Caco-2 (cell line): ENCODE results near the gene VEPH1. TPM values are rescaled to one million over a fixed set of nuclear protein-coding genes. Genes with fewer than 3 reads are reported as not detected.

Experiments
- BruUV-seq: library from RNA; stranded (reverse); fragments of 400-500 nt; replicated peaks from 2 replicates; lab custom pipeline; 2021; lab: Mats Ljungman, UMichigan
- CTCF ChIA-PET: fragments of 300-600 bp; sonication (Branson Sonifier 250); formaldehyde crosslinking; loops from one replicate; lab custom pipeline; 2022; ENCODE audit warnings: antibody characterized with exemption; lab: Charles Lee
- POLR2A ChIA-PET: fragments of 300-600 bp; sonication (Branson Sonifier 250); formaldehyde crosslinking; loops from one replicate; lab custom pipeline; 2022; ENCODE audit warnings: antibody characterized with exemption; lab: Charles Lee
- DNase-seq, 2 experiments: peaks; one replicate each; pipeline versions ENCODE4 v3.0.0 to v3.0.0-alpha.2; 2020 to 2022
- H3K27me3 ChIP-seq: replicated peaks from 2 replicates; pipeline ENCODE4 v1.6.0; 2011; ENCODE audit warnings: low read length; ENCODE audit not compliant: control insufficient read depth, insufficient read depth
- H3K36me3 ChIP-seq: 2 replicates; pipeline ENCODE4 v1.5.1; 2011; ENCODE audit warnings: low read length; ENCODE audit not compliant: control insufficient read depth, insufficient read depth
- H3K4me1 ChIP-seq: fragments of 250-450 bp; sonication (Bioruptor Pico); 2 replicates; pipeline ENCODE4 v1.5.1; 2020; ENCODE audit warnings: mild to moderate bottlenecking
- H3K4me3 ChIP-seq: 2 replicates; pipeline ENCODE4 v1.5.1; 2011; ENCODE audit warnings: low read depth, mild to moderate bottlenecking, control low read depth, low read length
- H3K9me3 ChIP-seq: fragments of 250-450 bp; sonication (Bioruptor Pico); 2 replicates; pipeline ENCODE4 v1.5.1; 2020; ENCODE audit warnings: mild to moderate bottlenecking, moderate library complexity
- H3K27ac Mint-ChIP-seq: one replicate; pipeline ENCODE4 v1.8.0; 2022; ENCODE audit warnings: mixed read lengths; ENCODE audit not compliant: unreplicated experiment
- H3K27me3 Mint-ChIP-seq: one replicate; pipeline ENCODE4 v1.8.0; 2022; ENCODE audit warnings: mixed read lengths; ENCODE audit not compliant: insufficient read depth, unreplicated experiment
- H3K36me3 Mint-ChIP-seq: one replicate; pipeline ENCODE4 v1.8.0; 2022; ENCODE audit warnings: mild to moderate bottlenecking, mixed read lengths; ENCODE audit not compliant: insufficient read depth, unreplicated experiment
- H3K4me1 Mint-ChIP-seq: one replicate; pipeline ENCODE4 v1.8.0; 2022; ENCODE audit warnings: low read depth, mixed read lengths; ENCODE audit not compliant: unreplicated experiment
- H3K4me3 Mint-ChIP-seq: one replicate; pipeline ENCODE4 v1.8.0; 2022; ENCODE audit warnings: mild to moderate bottlenecking, moderate library complexity, mixed read lengths; ENCODE audit not compliant: unreplicated experiment
- H3K9me3 Mint-ChIP-seq: one replicate; pipeline ENCODE4 v1.8.0; 2022; ENCODE audit warnings: mixed read lengths; ENCODE audit not compliant: unreplicated experiment
- intact Hi-C: fragments of 100-400 bp; cut with micrococcal nuclease; formaldehyde crosslinking; loops from one replicate; pipeline ENCODE4 v1.10.0; 2022; ENCODE audit not compliant: unreplicated experiment
- total RNA-seq: library from RNA; stranded (reverse); gene quantifications from 2 replicates; pipeline ENCODE4 v1.2.3, GENCODE V29; 2022
- TF ChIP-seq, protein P1 (sequence below), 2 experiments: fragments of 200-600 bp in 1 of 2; IDR thresholded peaks; 1 replicate in 1 of 2; 2 replicates in 1 of 2; pipeline versions ENCODE4 v1.5.1 to v1.8.0; 2011 to 2022; ENCODE audit warnings: antibody characterized with exemption in 1 of 2, control low read depth in 1 of 2, inconsistent platforms in 1 of 2, low read depth in 1 of 2, low read length in 1 of 2, mild to moderate bottlenecking in 1 of 2, moderate library complexity in 1 of 2; ENCODE audit not compliant: insufficient read depth in 1 of 2, severe bottlenecking in 1 of 2, unreplicated experiment in 1 of 2

VEPH1 gene
- total RNA-seq, 1 experiment from 2014 or later: 12.0 TPM

GRCh38 chr3:157249606-157250005 is 253.6 kb downstream of the VEPH1 start:
- intact Hi-C loops: no loop called here
- H3K4me3 Mint-ChIP-seq: no peak overlapping the region

GRCh38 chr3:157248590-157249422 is 254.4 kb downstream of the VEPH1 start:
- ChIA-PET CTCF (no interaction called here), POLR2A (no interaction called here)
- no peak overlapping the region for H3K4me3 ChIP-seq
- H3K27me3 ChIP-seq: no peaks in the 10 kb centered on the region
- no peaks in the 10 kb centered on the region for H3K9me3 ChIP-seq
- Mint-ChIP-seq H3K27me3 (peaks cover 16% of the 10 kb centered on the region), H3K4me1 (no peaks in the 10 kb centered on the region), H3K36me3 (no peaks in the 10 kb centered on the region), H3K4me3 (no peak overlapping the region), H3K9me3 (no peaks in the 10 kb centered on the region), H3K27ac (no peak overlapping the region)
- BruUV-seq: no TSS peak
- no peaks in the 10 kb centered on the region for H3K36me3 ChIP-seq
- TF ChIP-seq, protein P1, sequence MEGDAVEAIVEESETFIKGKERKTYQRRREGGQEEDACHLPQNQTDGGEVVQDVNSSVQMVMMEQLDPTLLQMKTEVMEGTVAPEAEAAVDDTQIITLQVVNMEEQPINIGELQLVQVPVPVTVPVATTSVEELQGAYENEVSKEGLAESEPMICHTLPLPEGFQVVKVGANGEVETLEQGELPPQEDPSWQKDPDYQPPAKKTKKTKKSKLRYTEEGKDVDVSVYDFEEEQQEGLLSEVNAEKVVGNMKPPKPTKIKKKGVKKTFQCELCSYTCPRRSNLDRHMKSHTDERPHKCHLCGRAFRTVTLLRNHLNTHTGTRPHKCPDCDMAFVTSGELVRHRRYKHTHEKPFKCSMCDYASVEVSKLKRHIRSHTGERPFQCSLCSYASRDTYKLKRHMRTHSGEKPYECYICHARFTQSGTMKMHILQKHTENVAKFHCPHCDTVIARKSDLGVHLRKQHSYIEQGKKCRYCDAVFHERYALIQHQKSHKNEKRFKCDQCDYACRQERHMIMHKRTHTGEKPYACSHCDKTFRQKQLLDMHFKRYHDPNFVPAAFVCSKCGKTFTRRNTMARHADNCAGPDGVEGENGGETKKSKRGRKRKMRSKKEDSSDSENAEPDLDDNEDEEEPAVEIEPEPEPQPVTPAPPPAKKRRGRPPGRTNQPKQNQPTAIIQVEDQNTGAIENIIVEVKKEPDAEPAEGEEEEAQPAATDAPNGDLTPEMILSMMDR (IDR thresholded peaks at IDR 0.05; ENCODE audit: insufficient read depth in 1 of 2, low read depth in 1 of 2, low read length in 1 of 2, severe bottlenecking in 1 of 2, unreplicated experiment in 1 of 2): no peak
- DNase-seq: no peak
- no peaks in the 10 kb centered on the region for H3K4me1 ChIP-seq
- intact Hi-C loops: no loop called here

More at GRCh38 chr3:157249606-157250005, 253.6 kb downstream of the VEPH1 start:
- Histone ChIP-seq H3K36me3 (no peaks in the 10 kb centered on the region), H3K27me3 (no peaks in the 10 kb centered on the region), H3K4me1 (no peaks in the 10 kb centered on the region), H3K9me3 (no peaks in the 10 kb centered on the region), H3K4me3 (no peak overlapping the region)
- no TSS peak for BruUV-seq
- TF ChIP-seq, protein P1 (IDR thresholded peaks at IDR 0.05; ENCODE audit: insufficient read depth in 1 of 2, low read depth in 1 of 2, low read length in 1 of 2, severe bottlenecking in 1 of 2, unreplicated experiment in 1 of 2): no peak
- CTCF ChIA-PET: no interaction called here
- Mint-ChIP-seq H3K9me3 (no peaks in the 10 kb centered on the region), H3K4me1 (no peaks in the 10 kb centered on the region), H3K27me3 (peaks cover 16% of the 10 kb centered on the region), H3K36me3 (no peaks in the 10 kb centered on the region), H3K27ac (no peak overlapping the region)
- DNase-seq: no peak
- POLR2A ChIA-PET: no interaction called here

- Mint-ChIP-seq H3K4me3 (no peak overlapping the region), H3K27ac (no peak overlapping the region), H3K9me3 (no peaks in the 10 kb centered on the region), H3K4me1 (no peaks in the 10 kb centered on the region), H3K27me3 (peaks cover 18% of the 10 kb centered on the region), H3K36me3 (no peaks in the 10 kb centered on the region)
- TF ChIP-seq, protein P1 (IDR thresholded peaks at IDR 0.05; ENCODE audit: insufficient read depth in 1 of 2, low read depth in 1 of 2, low read length in 1 of 2, severe bottlenecking in 1 of 2, unreplicated experiment in 1 of 2): no peak
- ChIA-PET CTCF (no interaction called here), POLR2A (no interaction called here)
- no peaks in the 10 kb centered on the region for H3K4me1 ChIP-seq
- BruUV-seq: no TSS peak
- no peak overlapping the region for H3K4me3 ChIP-seq
- no peak for DNase-seq
- H3K36me3 ChIP-seq: no peaks in the 10 kb centered on the region
- intact Hi-C loops: no loop called here
- H3K9me3 ChIP-seq: no peaks in the 10 kb centered on the region
- H3K27me3 ChIP-seq: no peaks in the 10 kb centered on the region
Measured at GRCh38 chr3:157247391-157247790, 255.8 kb downstream of the VEPH1 start.
